K562 (cell line): ENCODE data around the gene SYTL5. TPM values are rescaled to one million over a fixed set of nuclear protein-coding genes. Genes with fewer than 3 reads are reported as not detected.

Source experiments
- ATAC-seq: fragments of 200-7000 bp; cut with Tn5 transposase; 3 replicates; pipeline ENCODE4 v1.9.1; 2020; ENCODE audit warnings: moderate library complexity
- BruUV-seq: library from RNA; stranded (reverse); fragments of 400-500 nt; replicated peaks from 2 replicates; lab custom pipeline; 2021; lab: Mats Ljungman, UMichigan
- CTCF ChIA-PET: fragments of 300-600 bp; formaldehyde crosslinking; extraction: SDS; loops from one replicate; lab custom pipeline; 2021; ENCODE audit warnings: low intra/inter-chr PET ratio; lab: Yijun Ruan, JAX
- POLR2A ChIA-PET: fragments of 300-600, 350-650 bp; sonication (Branson Sonifier 250); formaldehyde crosslinking; extraction: SDS; loops from one replicate; lab custom pipeline; 2021; ENCODE audit warnings: antibody characterized with exemption, inconsistent platforms; lab: Yijun Ruan, JAX
- DNase-seq, 4 experiments: peaks; one replicate each; pipeline versions ENCODE4 v3.0.0 to v3.0.0-alpha.2; 2011 to 2018; ENCODE audit warnings: low spot score in 3 of 4, mixed read lengths in 3 of 4; ENCODE audit errors: extremely low read depth in 1 of 4
- FAIRE-seq: peaks from 2 replicates; lab custom pipeline; 2011; peaks lifted over from hg19 to GRCh38; lab: Jason Lieb, UNC
- H2AFZ ChIP-seq: 2 replicates; pipeline ENCODE4 v1.6.0; 2011; ENCODE audit warnings: low read depth, low read length, control low read depth, inconsistent platforms
- H3K27ac ChIP-seq: fragments of 200-600 bp; 3 replicates; pipeline ENCODE4 v1.8.0; 2011; ENCODE audit warnings: low read depth, mild to moderate bottlenecking, control low read depth, inconsistent platforms, low read length, moderate library complexity, mixed read lengths; ENCODE audit errors: extremely low read depth
- H3K27me3 ChIP-seq, 2 experiments: fragments of 300-600 bp in 1 of 2; 2 replicates in 1 of 2; 3 replicates in 1 of 2; pipeline versions ENCODE4 v1.6.0 to v1.8.0; 2011; ENCODE audit warnings: inconsistent platforms in 2 of 2, low read length in 2 of 2, mild to moderate bottlenecking in 1 of 2, mixed read lengths in 1 of 2, moderate library complexity in 1 of 2; ENCODE audit not compliant: control insufficient read depth in 2 of 2, insufficient read depth in 2 of 2
- H3K36me3 ChIP-seq: fragments of 300-600 bp; 3 replicates; pipeline ENCODE4 v1.8.0; 2011; ENCODE audit warnings: mild to moderate bottlenecking, low read length, inconsistent platforms; ENCODE audit not compliant: control insufficient read depth, insufficient read depth
- H3K4me1 ChIP-seq, 2 experiments: fragments of 200-600 bp in 1 of 2; replicated peaks in 1 of 2; 2 replicates in 1 of 2; 3 replicates in 1 of 2; pipeline versions ENCODE4 v1.5.1 to v1.8.0; 2011; ENCODE audit warnings: inconsistent platforms in 2 of 2, low read length in 2 of 2, mild to moderate bottlenecking in 1 of 2, mixed read lengths in 1 of 2, moderate library complexity in 1 of 2; ENCODE audit not compliant: control insufficient read depth in 2 of 2, insufficient read depth in 2 of 2
- H3K4me2 ChIP-seq: 2 replicates; pipeline ENCODE4 v1.6.1; 2011; ENCODE audit warnings: low read length, control low read depth, inconsistent platforms, mixed read lengths; ENCODE audit not compliant: insufficient read depth
- H3K4me3 ChIP-seq: fragments of 200-600 bp; sonication (generic), shearing (Covaris generic); 2 replicates; pipeline ENCODE4 v1.5.1; 2016; ENCODE audit warnings: control low read depth, inconsistent platforms
- H3K79me2 ChIP-seq: fragments of 200-600 bp; 3 replicates; pipeline ENCODE4 v1.8.0; 2011; ENCODE audit warnings: low read length, inconsistent platforms; ENCODE audit not compliant: control insufficient read depth, insufficient read depth
- H3K9ac ChIP-seq, 2 experiments: 2 replicates each; pipeline versions ENCODE4 v1.6.0 to v1.6.1; 2011; ENCODE audit warnings: low read depth in 2 of 2, low read length in 2 of 2, control low read depth in 1 of 2, inconsistent platforms in 1 of 2, mild to moderate bottlenecking in 1 of 2, mixed read lengths in 1 of 2; ENCODE audit not compliant: insufficient read depth in 1 of 2
- H3K9me1 ChIP-seq: one replicate; pipeline ENCODE4 v1.6.0; 2011; ENCODE audit warnings: inconsistent platforms, mild to moderate bottlenecking, low read length, moderate library complexity; ENCODE audit not compliant: control insufficient read depth, insufficient read depth
- H3K9me3 ChIP-seq: replicated peaks from 2 replicates; pipeline ENCODE4 v1.5.1; 2011; ENCODE audit warnings: low read depth, low read length, inconsistent platforms; ENCODE audit not compliant: control insufficient read depth, insufficient read depth
- H4K20me1 ChIP-seq: replicated peaks from 2 replicates; pipeline ENCODE4 v1.6.1; 2011; ENCODE audit warnings: low read length, inconsistent platforms, mixed read lengths; ENCODE audit not compliant: control insufficient read depth, insufficient read depth
- HNRNPLL ChIP-seq: fragments of 200-400 bp; formaldehyde crosslinking; IDR thresholded peaks from 2 replicates; pipeline ENCODE4 v1.6.1; 2017; ENCODE audit warnings: low read length, low read depth, mild to moderate bottlenecking; ENCODE audit not compliant: poor library complexity, severe bottlenecking
- KAT2B ChIP-seq: IDR thresholded peaks from one replicate; pipeline ENCODE4 v1.6.1; 2012; ENCODE audit warnings: low read depth, mild to moderate bottlenecking, control low read depth, inconsistent platforms, low read length, moderate library complexity
- POLR2AphosphoS2 ChIP-seq: IDR thresholded peaks from 2 replicates; pipeline ENCODE4 v1.6.1; 2012; ENCODE audit warnings: low read length, improper control_type of control experiment
- ZNF253 ChIP-seq: fragments of 250-450 bp; sonication (Bioruptor Pico); conservative IDR thresholded peaks from 2 replicates; pipeline ENCODE4 v1.6.1; 2021; ENCODE audit warnings: mild to moderate bottlenecking
- ZNF695 ChIP-seq: fragments of 450-650 bp; formaldehyde crosslinking; IDR thresholded peaks from 2 replicates; pipeline ENCODE4 v1.4.0; 2020; ENCODE audit warnings: mild to moderate bottlenecking, moderate library complexity
- WGBS: fragments of 100-300 bp; shearing (Covaris generic); methylation state at CpG from one replicate; pipeline ENCODE4 v1.1.6; 2016; ENCODE audit warnings: low coverage, mixed read lengths; ENCODE audit not compliant: insufficient coverage; ENCODE audit errors: missing lambda C conversion rate; 5-methylcytosine and 5-hydroxymethylcytosine counted together
- in situ Hi-C: fragments of 300-500 bp; cut with MboI; formaldehyde crosslinking; loops from 4 replicates; pipeline ENCODE4 v1.15.0; 2018; ENCODE audit warnings: inconsistent platforms, mixed read lengths
- intact Hi-C: fragments of 100-400 bp; cut with micrococcal nuclease; formaldehyde crosslinking; loops from 2 replicates; pipeline ENCODE4 v1.14.2; 2022
- polyA plus RNA-seq, 8 experiments: library from polyadenylated mRNA; depleted of rRNA in 4 of 8; stranded (reverse) in 5 of 8; unstranded in 3 of 8; fragments of >200 nt; fragmentation: Nextera tagmentation in 2 of 8; fragmentation: Illumina TruSeq in 1 of 8; extraction: Ambion mirVana in 2 of 8; extraction: Trizol in 1 of 8; gene quantifications; 2 replicates each; pipeline versions ENCODE4 v1.2.1 to v1.2.3, GENCODE V29; 2011 to 2014; ENCODE audit warnings: inconsistent platforms in 1 of 8, missing spikeins in 1 of 8
- total RNA-seq, 7 experiments: library from RNA; depleted of rRNA in 6 of 7; stranded (reverse); fragments of >200 nt in 6 of 7; fragmentation: Illumina TruSeq in 2 of 7; extraction: Trizol in 2 of 7; gene quantifications; 2 replicates each; pipeline versions ENCODE4 v1.2.1 to v1.2.3, GENCODE V29; 2011 to 2021; ENCODE audit warnings: low replicate concordance in 1 of 7
- TF ChIP-seq, protein P1 (sequence below): fragments of 250-450 bp; sonication (Bioruptor Pico); IDR thresholded peaks from 2 replicates; pipeline ENCODE4 v1.5.0; 2021; ENCODE audit warnings: mild to moderate bottlenecking, moderate library complexity

The SYTL5 gene
- total and polyA plus RNA-seq, 9 of the 15 experiments (the other 6 are each of a cell fraction or from before 2014, with no cell fraction given): 0.01 to 0.25 (median 0.09) TPM

DNA sequence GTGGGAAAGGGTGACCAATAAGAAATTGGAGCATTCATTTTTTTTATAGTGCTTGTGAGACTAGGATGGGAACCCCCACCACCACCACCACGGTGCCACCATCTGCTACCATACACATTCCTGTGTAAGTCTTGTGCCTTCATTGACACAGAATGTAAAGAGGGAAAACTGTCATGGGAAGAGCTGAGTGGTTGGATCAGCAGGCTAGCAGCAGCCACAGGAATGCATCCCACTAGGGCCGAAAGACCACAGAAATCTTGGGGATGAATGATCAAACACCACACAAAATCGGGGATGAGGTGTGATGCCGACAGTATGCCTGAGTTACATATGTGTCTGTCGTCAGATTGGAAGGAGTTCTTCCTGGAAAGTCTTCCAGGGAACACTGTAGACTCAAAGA, 145.1 kb downstream of the SYTL5 start:
- FAIRE-seq: no peak
- H3K36me3 ChIP-seq: no peaks in the 10 kb centered on the region
- H2AFZ ChIP-seq: no peak overlapping the region
- intact Hi-C loops: no loop called here
- in situ Hi-C loops: loop anchor here (25.0 kb wide), 2 partner anchors 414 to 639 kb away; no protein-coding TSS in a partner anchor
- CTCF ChIA-PET: no interaction called here
- TF ChIP-seq ZNF253 (no peak), ZNF695 (CRISPR knock-in tag) (no peak), HNRNPLL (no peak), POLR2AphosphoS2 (no peak), KAT2B (no peak)
- TF ChIP-seq, protein P1, sequence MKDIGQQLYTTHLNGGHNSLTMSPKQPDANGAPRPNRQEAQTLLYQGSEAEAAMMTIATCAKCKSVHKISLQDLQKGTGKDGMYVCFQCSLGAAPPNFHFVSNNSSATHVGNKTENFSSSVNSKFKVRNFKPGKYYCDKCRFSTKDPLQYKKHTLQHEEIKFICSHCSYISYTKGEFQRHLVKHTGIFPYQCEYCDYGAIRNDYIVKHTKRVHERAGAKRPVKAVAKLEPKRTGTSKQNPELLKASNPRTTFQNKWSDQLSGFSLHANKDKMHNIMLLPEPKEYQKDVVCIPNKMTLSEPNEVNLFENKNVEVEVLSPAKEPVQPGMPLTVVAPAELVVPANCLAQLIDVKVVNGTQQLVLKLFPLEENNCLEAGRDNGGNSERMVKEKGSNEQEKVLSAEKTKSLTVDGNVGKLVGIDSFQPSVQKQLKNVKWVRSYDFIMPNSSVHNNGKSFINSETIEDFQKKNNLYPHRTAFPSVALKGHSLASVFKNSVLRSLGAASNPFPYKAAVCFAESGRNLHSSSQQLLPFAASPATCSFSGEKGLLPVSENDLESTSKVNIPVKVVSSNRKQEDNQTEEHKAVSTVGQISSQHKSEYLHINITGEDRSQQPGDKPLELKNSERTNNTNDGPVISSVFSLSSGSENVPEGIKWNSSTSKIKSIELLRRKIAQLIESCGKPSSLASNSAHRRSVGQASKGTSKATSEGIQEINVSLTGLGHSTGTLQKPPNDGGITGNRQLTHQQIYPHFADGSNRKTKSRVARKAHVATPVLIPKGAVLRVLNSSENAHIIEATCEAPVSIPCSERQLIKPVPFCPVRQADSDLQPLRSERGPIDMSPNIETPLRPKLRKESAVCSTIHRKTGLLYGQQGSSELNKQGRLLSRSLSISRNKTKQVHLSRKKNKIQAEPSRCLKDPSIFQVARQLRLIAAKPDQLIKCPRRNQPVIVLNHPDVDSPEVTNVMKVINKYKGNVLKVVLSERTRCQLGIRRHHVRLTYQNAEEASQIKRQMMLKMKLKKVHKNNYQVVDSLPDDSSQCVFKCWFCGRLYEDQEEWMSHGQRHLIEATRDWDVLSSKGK: no peak
- TF ChIP-seq, all 486 proteins: peak for 0
- Histone ChIP-seq H3K9me1 (no peaks in the 10 kb centered on the region), H3K4me3 (no peak overlapping the region), H4K20me1 (no peaks in the 10 kb centered on the region), H3K9me3 (no peaks in the 10 kb centered on the region), H3K4me1 (no peaks in the 10 kb centered on the region), H3K27me3 (no peaks in the 10 kb centered on the region; a peak in 1 of 5 replicates), H3K27ac (no peak overlapping the region), H3K79me2 (no peaks in the 10 kb centered on the region), H3K4me2 (no peak overlapping the region), H3K9ac (no peak overlapping the region)
- ATAC-seq (no peak), DNase-seq (no peak)
- 0% methylated on average over 5 of the region's 5 CpGs for WGBS
- POLR2A ChIA-PET: interaction anchor here (0.6 kb wide), 1 partner anchor 595 kb away, joined by 4 read pairs; no protein-coding TSS in a partner anchor
- no TSS peak for BruUV-seq
